Colonic mucosa (tissue), 4 donors: Measurements from ENCODE around the gene COL6A2. TPM values are rescaled to one million over a fixed set of nuclear protein-coding genes. Genes with fewer than 3 reads are reported as not detected.

ENCODE experiments used
- DNase-seq: peaks from one replicate; pipeline ENCODE4 v3.0.0-alpha.2; 2020
- H3K27ac ChIP-seq: fragments of 200-600 bp; one replicate; pipeline ENCODE4 v1.8.0; 2021
- H3K27me3 ChIP-seq: fragments of 200-600 bp; one replicate; pipeline ENCODE4 v1.8.0; 2021
- H3K36me3 ChIP-seq: fragments of 200-600 bp; one replicate; pipeline ENCODE4 v1.8.0; 2021
- H3K4me1 ChIP-seq: fragments of 200-600 bp; one replicate; pipeline ENCODE4 v1.8.0; 2021; ENCODE audit warnings: mild to moderate bottlenecking
- H3K4me3 ChIP-seq: fragments of 200-600 bp; one replicate; pipeline ENCODE4 v1.8.0; 2021
- H3K9ac ChIP-seq, 2 donors: one replicate each; pipeline ENCODE4 v1.7.0; 2013; ENCODE audit warnings: control low read depth in 2 of 2, low read depth in 2 of 2, low read length in 2 of 2
- H3K9me3 ChIP-seq: fragments of 200-600 bp; one replicate; pipeline ENCODE4 v1.8.0; 2021
- CTCF ChIP-seq: fragments of 200-600 bp; IDR thresholded peaks from one replicate; pipeline ENCODE4 v1.8.0; 2022; ENCODE audit warnings: antibody characterized with exemption, mild to moderate bottlenecking
- intact Hi-C: fragments of 100-400 bp; cut with DNase I; formaldehyde crosslinking; loops from one replicate; pipeline ENCODE4 v1.14.1; 2022
- total RNA-seq, 2 donors: library from RNA; stranded (reverse); fragmentation: NEBNext Ultra II Directional in 1 of 2; extraction: Animal tissue kit (Norgen Biotek cat#: 25700) in 1 of 2; gene quantifications; one replicate each; pipeline ENCODE4 v1.2.1, GENCODE V29; 2021
- donor health status: healthy.
- donor health status: DM: no; HTN: no; CAD: no.
- donor health status: DM: no; HTN: no; CAD: no.

Gene COL6A2
- total RNA-seq, 2 donors from 2014 or later, result 55.7 to 190 TPM

- H3K27ac ChIP-seq, result peak overlapping the region; percentile 75
- peaks cover 22% of the 10 kb centered on the region for H3K27me3 ChIP-seq
- H3K9ac ChIP-seq, result peak overlapping the region; percentile 34 to 64
- no peaks in the 10 kb centered on the region for H3K4me1 ChIP-seq
- DNase-seq, result no peak
- TF ChIP-seq CTCF, result no peak
- H3K4me3 ChIP-seq, result peak overlapping the region; percentile 45
- H3K9me3 ChIP-seq, result no peaks in the 10 kb centered on the region
- intact Hi-C loops, result loop anchor here (5.0 kb wide), 1 partner anchor 114 kb away; the partner anchor contains the start of gene COL6A1
- H3K36me3 ChIP-seq, result no peaks in the 10 kb centered on the region
Measured at GRCh38 chr21:46096596-46097335, 1.1 kb upstream of the COL6A2 start.

DNA sequence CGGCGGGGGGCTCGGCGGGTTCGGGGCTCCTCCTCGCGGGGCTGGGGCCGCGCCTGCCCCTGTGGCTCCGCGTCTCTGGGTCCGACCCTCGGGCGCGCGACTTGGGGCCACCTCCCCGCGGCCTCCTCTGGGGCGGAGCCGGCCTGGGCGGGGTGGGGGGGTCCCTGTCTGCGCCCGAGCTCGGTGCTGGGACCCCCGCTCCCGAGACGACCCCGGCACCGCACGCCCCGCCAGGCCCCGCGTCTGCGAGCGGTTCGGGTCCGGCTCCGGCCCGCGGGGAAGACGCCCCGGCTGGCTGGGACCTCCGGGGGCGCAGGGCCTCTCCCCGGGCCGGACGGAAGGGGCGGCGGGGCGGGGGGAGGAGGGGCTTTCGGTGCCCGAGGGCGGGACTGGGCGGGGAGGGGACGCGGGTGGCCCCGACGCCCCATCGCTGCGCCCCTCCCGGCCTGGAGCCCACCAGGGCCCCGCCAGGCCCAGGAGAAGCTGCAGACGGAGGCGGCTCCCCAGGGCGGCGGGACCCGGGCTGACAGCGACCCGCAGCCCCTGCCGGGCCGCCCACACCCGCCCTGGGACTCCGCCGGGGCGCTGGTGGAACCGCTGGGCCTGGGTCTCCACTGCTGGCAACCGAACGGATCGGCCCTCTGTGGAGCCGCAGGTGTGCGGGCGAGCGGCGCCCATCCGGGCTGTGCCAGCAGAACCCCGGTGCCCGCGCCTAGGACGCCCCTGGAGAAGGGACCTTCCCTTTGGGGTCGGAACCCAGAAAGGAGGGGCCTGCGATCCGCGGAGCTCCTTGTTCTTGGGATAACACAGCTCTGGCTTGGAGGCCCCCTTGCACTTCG lies 610 bp downstream of the COL6A2 start:
- TF ChIP-seq CTCF, result no peak
- Histone ChIP-seq H3K4me1 (no peaks in the 10 kb centered on the region), H3K9me3 (no peaks in the 10 kb centered on the region), H3K27me3 (peaks cover 22% of the 10 kb centered on the region), H3K27ac (peak overlapping the region; percentile 75), H3K36me3 (no peaks in the 10 kb centered on the region), H3K9ac (peak overlapping the region; percentile 51 to 84), H3K4me3 (peak overlapping the region; percentile 45)
- intact Hi-C loops, result loop anchor here (5.0 kb wide), 1 partner anchor 116 kb away; the partner anchor contains the start of gene COL6A1
- DNase-seq, result peak; percentile 20

GRCh38 chr21:46099476-46099875 lies 1.6 kb downstream of the COL6A2 start:
- intact Hi-C loops, result loop anchor here (5.0 kb wide), 1 partner anchor 117 kb away; the partner anchor contains the start of gene COL6A1
- no peak for TF ChIP-seq CTCF

DNA sequence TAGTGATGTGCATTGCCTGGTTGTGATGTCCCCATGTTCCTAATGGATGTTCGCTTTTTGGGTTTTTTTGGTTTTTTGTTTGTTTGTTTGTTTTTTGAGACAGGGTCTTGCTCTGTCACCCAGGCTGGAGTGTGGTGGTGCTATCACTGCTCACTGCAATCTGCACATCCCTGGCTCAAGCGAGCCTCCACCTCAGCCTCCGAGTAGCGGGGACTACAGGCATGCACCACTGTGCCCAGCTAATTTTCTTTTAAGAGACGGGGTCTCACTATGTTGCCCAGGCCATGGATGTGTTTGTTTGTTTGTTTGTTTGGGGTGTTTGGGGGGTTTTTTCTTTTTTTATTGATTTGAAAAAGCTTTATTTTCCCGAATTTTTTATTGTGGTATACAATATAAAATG lies 2.1 kb downstream of the COL6A2 start:
- no peaks in the 10 kb centered on the region for H3K36me3 ChIP-seq
- no peak for DNase-seq
- H3K9me3 ChIP-seq, result no peaks in the 10 kb centered on the region
- H3K27ac ChIP-seq, result peak overlapping the region; percentile 75
- TF ChIP-seq CTCF, result no peak
- intact Hi-C loops, result no loop called here
- no peak overlapping the region for H3K9ac ChIP-seq
- peak overlapping the region; percentile 45 for H3K4me3 ChIP-seq
- H3K4me1 ChIP-seq, result no peaks in the 10 kb centered on the region
- peaks cover 22% of the 10 kb centered on the region for H3K27me3 ChIP-seq

More at GRCh38 chr21:46099476-46099875, 1.6 kb downstream of the COL6A2 start:
- peaks cover 22% of the 10 kb centered on the region for H3K27me3 ChIP-seq
- no peaks in the 10 kb centered on the region for H3K4me1 ChIP-seq
- H3K4me3 ChIP-seq, result peak overlapping the region; percentile 45
- H3K9me3 ChIP-seq, result no peaks in the 10 kb centered on the region
- DNase-seq, result peak; percentile 32
- no peaks in the 10 kb centered on the region for H3K36me3 ChIP-seq
- H3K27ac ChIP-seq, result peak overlapping the region; percentile 75
- H3K9ac ChIP-seq, result peak overlapping the region in 1 of 2 donors; percentile 8

DNA sequence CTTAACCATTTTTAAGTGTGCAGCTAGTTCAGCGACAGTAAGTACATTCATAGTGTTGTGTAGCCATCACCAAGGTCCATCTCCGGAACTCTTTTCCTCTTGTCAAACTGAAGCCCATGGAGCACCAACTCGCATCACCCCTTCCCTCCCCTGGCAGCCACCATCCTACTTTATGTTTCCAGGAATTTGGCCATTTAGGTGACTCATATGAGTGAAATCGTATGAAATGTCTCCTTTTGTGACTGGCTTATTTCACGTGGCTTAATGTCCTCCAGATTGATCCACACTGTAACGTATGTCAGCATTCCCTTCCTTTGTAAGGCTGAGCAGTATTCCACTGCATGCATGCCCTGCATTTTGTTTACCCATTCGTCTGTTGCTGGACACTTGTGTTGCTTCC lies 2.5 kb downstream of the COL6A2 start:
- DNase-seq, result peak; percentile 14
- no peak for TF ChIP-seq CTCF
- peaks cover 22% of the 10 kb centered on the region for H3K27me3 ChIP-seq
- intact Hi-C loops, result no loop called here
- no peaks in the 10 kb centered on the region for H3K9me3 ChIP-seq
- no peaks in the 10 kb centered on the region for H3K36me3 ChIP-seq
- H3K4me1 ChIP-seq, result no peaks in the 10 kb centered on the region
- H3K27ac ChIP-seq, result no peak overlapping the region
- peak overlapping the region; percentile 45 for H3K4me3 ChIP-seq
- H3K9ac ChIP-seq, result no peak overlapping the region
